ENCODE measurements around the gene ATP9B.

DNA sequence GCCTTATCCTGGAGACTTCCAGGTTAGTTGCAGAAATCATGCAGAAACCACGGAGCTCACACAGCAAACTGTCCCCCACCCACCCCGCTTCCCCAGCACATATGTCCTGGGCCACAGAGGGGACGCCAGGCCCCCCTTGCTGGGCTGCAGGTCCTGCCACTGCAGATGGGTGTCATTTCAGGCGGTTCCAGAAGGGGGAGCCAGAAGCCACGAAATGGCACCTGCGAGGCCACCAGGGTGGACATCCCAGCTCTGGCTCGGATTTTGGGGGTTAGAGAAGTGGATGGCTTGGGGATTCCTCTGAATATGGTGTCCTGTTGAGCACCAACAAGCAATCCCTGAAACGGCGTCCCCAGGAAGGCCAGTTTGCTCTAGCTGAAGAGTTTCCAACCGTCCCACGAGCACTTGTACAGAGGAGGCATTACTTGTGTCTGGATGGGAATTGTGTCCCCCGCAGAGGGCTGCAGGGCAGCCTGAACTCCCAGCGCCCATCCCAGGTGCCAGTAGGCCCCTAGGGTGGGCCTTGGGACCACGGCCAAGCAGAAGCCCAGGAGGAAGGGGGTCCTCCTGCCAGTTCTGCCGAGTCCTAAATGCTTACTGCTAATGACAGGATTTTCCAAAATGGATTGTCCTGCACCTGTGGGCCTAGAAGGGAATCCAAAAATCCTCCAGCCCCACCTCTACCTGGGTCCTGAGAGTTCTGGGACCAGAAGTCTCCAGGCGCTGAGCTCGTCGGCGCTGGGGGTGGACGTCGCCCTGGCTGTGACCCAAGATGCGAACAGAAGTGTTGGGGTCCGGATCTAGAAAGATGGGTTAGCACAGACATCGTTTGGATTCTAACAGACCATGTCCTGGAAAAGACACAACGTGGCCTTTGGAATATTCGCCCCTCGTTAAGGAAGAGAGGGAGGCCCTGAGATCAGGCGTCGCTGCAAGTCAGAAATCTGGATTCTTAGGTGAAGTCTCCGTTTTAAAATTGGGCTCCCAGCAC, 311.9 kb downstream of the ATP9B start:
- TF ChIP-seq, protein P1, sequence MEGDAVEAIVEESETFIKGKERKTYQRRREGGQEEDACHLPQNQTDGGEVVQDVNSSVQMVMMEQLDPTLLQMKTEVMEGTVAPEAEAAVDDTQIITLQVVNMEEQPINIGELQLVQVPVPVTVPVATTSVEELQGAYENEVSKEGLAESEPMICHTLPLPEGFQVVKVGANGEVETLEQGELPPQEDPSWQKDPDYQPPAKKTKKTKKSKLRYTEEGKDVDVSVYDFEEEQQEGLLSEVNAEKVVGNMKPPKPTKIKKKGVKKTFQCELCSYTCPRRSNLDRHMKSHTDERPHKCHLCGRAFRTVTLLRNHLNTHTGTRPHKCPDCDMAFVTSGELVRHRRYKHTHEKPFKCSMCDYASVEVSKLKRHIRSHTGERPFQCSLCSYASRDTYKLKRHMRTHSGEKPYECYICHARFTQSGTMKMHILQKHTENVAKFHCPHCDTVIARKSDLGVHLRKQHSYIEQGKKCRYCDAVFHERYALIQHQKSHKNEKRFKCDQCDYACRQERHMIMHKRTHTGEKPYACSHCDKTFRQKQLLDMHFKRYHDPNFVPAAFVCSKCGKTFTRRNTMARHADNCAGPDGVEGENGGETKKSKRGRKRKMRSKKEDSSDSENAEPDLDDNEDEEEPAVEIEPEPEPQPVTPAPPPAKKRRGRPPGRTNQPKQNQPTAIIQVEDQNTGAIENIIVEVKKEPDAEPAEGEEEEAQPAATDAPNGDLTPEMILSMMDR (conservative IDR thresholded peaks at IDR 0.05; ENCODE audit: low read length) = peak; percentile 96
- TF ChIP-seq EZH2phosphoT487 (IDR thresholded peaks at IDR 0.05; ENCODE audit: borderline replicate concordance) = no peak

Data from Loucy (cell line).